GM18909 (cell line): ENCODE results near the gene PAPPA2.
"Not testable (repeated sequence)": the region's sequence is repeated elsewhere in the genome, so short reads cannot be mapped to it uniquely, and the experiment has no call there.

Source experiments
- ATAC-seq: cut with Tn5 transposase; IDR thresholded peaks from one replicate; pipeline ENCODE4 v1.9.1; 2021; ENCODE audit warnings: mild to moderate bottlenecking; ENCODE audit not compliant: unreplicated experiment, poor library complexity

Gene PAPPA2, protein sequence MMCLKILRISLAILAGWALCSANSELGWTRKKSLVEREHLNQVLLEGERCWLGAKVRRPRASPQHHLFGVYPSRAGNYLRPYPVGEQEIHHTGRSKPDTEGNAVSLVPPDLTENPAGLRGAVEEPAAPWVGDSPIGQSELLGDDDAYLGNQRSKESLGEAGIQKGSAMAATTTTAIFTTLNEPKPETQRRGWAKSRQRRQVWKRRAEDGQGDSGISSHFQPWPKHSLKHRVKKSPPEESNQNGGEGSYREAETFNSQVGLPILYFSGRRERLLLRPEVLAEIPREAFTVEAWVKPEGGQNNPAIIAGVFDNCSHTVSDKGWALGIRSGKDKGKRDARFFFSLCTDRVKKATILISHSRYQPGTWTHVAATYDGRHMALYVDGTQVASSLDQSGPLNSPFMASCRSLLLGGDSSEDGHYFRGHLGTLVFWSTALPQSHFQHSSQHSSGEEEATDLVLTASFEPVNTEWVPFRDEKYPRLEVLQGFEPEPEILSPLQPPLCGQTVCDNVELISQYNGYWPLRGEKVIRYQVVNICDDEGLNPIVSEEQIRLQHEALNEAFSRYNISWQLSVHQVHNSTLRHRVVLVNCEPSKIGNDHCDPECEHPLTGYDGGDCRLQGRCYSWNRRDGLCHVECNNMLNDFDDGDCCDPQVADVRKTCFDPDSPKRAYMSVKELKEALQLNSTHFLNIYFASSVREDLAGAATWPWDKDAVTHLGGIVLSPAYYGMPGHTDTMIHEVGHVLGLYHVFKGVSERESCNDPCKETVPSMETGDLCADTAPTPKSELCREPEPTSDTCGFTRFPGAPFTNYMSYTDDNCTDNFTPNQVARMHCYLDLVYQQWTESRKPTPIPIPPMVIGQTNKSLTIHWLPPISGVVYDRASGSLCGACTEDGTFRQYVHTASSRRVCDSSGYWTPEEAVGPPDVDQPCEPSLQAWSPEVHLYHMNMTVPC (N-terminal part only)

DNA sequence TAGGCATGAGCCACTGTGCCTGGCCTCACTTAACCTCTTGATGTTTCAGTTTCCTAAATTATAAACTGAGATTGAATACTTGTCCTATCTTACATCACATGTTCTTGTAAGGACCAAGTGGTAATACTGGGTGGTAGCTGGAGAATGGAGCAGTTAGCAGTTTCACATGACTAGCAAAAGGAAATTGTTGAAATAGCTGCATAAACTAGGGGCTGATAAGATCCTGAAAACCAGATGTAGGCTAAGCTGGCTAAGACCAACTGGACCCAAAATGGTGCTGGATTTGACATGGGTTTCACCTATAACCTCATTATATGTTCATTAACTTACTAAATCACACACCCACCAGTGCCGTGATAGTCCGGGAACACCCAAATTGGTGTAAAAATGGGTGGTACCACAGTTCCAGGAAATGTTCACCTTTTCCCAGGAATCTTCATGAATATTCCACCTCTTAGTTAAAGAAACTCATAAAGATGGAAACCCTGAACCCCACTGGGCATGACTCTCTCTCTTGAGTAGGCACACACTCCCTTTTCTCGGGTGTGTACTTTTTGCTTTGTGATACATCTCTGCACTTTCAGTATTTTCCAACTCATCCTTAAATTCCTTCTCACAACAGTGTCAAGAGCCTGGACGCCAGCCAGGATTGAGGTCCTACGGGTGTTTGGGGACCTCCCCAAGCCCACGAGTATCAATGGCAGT is at the start of gene PAPPA2:
PAPPA2 (plus strand) TSS at position 502 of the 705 bp plus-strand sequence. CDS start 93,148 bp downstream, outside the sequence.
- ATAC-seq, result no peak

DNA sequence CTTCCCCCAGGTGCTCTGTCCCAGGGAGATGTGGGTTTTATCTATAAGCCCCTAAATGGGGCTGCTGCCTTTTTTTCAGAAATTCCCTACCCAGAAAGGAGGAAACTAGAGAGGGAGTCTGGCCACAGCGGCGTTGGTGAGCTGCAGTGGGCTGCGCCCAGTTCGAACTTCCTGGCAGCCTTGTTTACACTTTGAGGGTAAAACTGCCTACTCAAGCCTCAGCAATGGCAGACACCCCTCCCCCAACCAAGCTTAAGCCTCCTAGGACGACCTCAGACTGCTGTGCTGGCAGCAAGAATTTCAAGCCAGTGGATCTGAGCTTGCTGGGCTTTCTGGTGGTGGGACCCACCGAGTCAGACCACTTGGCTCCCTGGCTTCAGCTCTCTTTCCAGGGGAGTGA is 46.2 kb upstream of the PAPPA2 start:
- no peak for ATAC-seq

DNA sequence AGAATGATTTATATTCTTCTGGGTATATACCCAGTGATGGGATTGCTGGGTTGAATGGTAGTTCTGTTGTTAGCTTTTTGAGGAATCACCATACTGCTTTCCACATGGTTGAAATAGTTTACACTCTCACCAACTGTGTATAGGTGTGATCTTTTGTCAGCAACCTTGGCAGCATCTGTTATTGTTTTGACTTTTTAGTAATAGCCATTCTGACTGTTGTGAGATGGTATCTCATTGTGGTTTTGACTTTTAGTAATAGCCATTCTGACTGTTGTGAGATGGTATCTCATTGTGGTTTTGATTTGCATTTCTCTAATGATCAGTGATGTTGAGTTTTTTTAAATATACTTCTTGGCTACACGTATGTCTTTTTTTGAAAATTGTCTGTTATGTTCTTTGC is 43.4 kb upstream of the PAPPA2 start:
- not testable (repeated sequence) for ATAC-seq

DNA sequence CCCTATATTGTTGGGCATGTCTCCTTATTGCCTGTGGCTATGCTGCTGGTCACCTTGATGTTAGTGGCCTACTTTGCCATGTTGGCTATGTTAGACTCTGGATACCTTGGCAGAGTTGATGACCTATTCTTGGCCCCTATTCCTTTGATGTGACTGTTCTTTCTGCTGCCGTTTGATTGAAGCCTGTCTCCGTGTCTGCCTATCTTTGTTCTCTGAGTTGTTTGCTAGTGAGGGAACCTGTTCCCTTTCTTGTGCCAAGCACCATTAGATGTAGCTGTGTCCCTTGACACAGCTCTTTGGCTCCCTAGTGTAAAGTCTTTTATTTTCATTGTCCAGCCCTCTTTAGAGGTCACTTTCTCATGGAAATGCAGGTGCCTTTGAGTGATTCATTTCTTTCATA is 28.7 kb upstream of the PAPPA2 start:
- no peak for ATAC-seq

DNA sequence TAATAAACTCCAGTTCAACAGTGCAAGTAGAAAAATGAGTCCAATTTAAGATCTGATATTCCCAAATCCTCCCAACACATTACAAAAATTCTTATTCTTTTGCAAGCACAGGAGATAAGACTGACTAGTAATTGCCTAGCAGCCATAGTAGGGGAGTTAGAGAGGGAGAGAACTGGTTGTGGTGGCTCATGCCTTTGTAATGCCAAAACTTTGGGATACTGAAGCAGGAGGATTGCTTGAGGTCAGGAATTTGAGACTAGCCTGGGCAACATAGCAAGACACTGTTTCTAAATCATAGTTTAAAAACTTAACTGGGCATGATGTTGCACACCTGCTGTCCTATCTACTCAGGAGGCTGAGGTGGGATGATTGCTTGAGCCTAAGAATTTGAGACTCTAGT is 26.7 kb upstream of the PAPPA2 start:
- ATAC-seq, result no peak

DNA sequence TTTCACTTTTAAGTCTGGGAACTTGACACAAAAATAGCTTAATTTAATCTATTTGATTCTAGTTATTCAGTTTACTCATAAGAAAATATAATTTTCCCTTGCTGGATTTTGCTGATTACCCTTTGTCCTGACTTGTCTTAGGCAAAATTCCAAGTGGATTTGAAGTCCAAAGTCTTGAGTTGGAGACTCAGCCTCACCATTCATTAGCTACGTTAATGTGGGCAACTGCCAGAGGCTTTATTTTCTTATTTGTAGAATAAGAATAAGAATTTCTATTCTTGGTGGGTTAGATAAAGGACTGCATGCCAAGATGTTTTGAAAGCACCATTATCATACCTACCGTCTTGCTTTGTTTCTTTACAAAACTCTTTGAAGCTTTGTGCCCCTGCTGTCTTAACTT is 22.8 kb upstream of the PAPPA2 start:
- no peak for ATAC-seq

DNA sequence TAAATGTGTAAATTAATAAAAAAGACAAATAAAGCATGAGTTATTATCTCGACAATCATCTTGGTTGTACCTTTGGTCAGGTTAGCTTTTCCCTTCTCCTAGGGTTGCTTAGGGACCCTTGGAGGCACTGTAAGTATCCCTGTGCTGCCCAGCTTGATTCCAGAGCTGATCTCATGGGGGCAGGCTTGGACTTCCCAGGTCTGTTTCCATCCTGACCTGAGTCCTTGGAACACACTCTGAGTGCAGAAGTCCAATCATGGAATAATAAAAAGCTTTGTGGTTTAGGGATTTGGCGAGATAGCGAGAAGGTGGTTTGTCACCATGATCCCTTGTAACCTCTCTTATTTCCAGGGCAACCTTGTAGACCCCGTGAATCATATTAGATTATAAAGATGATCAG is 18.7 kb upstream of the PAPPA2 start:
- ATAC-seq, result no peak

DNA sequence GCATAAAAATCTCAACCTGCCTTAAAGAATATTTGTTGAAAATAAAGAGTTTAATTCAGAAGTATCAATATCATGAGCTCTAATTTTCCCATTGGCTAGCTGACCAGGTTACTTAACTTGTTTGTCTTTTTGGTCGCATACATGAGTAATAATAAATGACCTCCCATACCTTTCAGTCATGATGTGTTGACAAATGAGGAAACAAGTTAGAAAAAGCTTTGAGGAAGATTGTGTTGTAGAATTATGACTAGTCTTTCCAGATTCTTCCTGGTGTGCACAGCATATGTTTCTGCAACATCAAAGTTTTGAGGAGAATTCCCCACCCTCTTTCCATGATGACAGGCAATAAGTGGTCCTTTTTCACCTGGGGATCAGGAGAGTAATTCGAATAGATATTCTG is 17.6 kb upstream of the PAPPA2 start:
- no peak for ATAC-seq

DNA sequence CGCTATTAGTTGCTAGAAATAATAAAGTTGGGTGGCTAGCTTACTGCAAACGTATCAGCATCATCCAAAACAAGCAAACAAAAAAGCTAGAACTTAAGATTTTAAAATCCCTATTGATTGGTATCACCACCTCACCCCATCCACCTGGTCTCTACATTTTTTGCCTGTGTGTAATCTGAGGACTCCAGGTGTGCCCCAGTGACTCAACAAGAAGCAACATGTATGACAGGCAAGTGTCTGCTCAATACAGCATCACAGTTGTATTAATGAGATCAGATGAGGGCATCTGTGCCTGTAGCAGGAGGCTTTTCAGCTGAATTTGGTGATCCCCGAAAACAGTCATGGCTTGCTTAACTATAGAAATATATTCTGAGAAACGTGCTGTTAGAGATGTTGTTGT is 14.6 kb upstream of the PAPPA2 start:
- ATAC-seq, result no peak

DNA sequence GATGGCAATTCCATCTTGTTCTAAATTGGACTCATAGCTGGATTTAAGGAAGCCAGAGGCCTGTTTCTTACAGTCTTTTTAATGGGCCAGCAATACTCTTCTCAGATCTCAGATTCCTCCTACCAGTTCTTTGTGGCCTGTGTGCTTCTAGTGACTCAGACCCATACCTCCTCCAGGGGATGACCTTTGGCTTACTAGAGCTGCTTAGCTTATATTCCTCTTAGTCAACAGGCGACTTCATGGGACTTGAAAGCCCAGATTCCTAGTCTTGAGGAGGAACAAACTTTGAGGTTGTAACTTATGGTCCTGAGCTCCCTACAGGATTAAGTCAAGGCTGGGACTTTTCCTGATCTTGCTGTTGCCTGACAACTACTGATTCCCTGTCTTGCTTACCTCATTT is 12.4 kb upstream of the PAPPA2 start:
- no peak for ATAC-seq

DNA sequence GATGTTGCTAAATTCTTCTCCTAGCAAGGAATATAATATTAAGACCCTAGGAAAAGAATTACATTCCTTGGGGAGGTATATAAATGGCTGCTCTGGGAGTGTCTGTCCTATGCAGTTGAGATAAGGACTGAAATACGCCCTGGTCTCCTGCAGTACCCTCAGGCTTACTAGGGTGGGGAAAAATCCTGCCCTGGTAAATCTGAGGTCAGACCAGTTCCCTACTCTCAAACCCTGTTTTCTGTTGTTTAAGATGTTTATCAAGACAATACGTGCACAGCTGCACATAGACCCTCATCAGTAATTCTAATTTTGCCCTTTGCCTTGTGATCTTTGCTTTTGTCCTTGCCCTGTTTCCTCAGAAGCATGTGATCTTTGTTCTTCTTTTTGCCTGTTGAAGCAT is 11.2 kb upstream of the PAPPA2 start:
- not testable (repeated sequence) for ATAC-seq

DNA sequence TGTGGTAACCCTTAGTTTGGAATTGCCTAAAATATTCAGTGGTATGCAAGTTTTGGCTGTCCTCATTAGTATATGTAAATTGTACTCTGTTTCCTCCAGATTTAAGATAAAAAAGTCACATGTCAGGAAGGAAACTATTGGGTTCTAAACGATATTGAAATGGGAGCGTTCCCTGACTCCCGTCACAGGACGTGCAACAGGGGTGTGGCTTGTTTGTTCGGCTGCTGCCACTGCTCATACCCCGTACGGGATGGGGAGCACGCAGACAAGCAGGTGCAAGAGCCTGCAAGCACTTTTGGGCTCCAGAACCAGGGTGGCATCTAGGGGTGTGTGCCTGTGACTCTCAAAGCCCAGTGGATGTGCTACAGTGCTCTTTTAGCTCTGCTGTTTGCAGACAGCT is 6.2 kb upstream of the PAPPA2 start:
- no peak for ATAC-seq

DNA sequence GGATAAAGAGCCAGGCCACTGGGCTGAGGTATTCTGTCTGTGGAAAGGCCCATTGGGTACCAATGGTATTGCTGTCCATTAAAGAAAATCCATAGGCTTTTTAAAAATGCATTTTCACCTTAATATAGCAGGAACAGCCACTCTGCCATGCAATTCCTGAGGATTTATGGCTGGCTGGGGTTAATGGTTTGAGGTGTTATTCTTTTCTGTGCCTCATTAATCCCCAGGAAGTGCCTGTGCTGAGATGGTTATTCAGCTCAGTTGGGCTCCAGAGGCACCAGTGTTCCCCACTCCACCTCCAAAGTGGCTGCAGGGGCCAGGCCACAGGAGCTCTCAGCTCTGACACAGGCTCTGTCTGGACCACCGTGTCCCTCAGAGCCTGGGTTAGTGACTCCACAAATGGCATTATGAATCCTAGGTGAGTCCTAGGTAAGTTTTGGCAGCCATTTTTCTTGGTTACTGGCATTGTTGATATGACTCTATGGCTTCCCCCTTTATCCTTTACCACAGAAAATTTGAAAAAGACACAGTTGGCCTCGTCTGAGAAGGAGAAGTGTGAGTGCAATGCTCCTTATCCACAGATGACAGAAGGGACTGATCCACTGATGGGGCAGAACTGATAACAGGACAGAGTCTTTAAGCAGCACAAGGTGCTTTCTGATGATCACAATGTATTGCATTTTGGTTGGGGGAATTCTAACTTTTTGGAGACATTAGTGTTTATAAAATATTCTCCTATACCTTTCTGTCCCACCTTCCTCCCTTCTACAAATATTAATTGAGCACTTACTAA is 2.2 kb upstream of the PAPPA2 start:
- ATAC-seq, result no peak

DNA sequence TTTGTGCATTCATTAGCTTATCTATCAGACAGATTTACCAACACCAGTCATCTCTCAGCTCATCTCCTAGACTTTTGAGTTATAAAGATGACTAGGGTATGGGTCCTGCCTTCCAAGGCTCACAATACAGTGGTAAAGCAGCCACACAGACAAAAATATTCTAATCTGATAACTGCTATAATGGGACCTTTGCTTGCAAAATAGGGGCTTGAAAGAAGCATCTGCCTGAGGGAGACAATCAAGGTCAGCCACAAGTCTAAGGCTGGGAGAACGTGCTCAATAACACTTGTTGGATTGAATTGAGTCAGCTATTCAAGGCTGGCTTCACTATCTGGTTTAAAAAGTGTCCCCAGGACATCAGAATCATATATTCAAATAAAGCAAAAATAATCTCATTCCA is 1.4 kb upstream of the PAPPA2 start:
- no peak for ATAC-seq

DNA sequence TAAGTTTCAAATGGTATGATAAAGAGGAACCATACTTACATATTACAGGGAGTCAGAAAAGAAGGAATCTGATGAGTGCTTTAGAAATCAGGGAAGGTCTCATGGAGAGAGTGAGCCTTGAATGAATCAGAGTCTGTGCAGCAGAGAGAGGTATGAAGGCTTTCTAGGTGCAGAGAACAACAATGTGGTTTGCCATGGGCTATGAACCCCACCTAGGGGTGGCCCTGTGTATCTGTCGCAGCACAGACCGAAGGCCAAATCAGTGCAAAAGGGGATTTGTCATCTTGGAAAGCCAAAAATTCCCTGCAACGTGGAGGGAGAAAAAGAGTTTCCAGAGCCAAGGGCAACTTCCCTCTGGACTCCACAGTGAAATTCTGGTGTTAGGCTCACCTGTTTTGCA is 3.5 kb downstream of the PAPPA2 start:
- ATAC-seq, result no peak

DNA sequence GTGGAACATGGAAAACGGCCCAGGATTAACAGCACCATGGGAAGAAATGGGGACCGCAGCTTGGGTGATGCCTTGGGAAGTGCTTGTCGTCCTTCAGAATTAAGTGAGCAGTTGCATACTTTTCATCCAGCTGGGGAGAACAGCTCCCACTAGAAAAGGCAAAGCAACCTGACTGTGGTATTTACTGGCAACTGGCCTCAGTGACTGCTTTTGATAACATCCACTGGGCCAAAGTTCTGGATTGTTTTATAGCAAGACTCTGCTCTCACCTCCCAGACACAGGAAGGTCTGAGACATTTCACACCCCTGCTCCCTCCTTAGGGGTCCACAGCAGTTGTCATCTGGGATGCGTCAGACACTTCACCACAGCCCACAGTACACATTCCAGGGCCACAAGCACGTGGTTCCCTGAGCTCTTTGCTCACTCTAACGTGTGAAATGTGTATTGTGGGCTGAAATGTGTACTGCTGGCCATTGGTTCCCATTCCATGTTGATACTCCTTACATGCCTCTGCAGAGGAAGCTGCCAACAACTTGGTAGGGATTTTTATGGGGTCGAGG is 6.6 kb downstream of the PAPPA2 start:
- ATAC-seq, result no peak

DNA sequence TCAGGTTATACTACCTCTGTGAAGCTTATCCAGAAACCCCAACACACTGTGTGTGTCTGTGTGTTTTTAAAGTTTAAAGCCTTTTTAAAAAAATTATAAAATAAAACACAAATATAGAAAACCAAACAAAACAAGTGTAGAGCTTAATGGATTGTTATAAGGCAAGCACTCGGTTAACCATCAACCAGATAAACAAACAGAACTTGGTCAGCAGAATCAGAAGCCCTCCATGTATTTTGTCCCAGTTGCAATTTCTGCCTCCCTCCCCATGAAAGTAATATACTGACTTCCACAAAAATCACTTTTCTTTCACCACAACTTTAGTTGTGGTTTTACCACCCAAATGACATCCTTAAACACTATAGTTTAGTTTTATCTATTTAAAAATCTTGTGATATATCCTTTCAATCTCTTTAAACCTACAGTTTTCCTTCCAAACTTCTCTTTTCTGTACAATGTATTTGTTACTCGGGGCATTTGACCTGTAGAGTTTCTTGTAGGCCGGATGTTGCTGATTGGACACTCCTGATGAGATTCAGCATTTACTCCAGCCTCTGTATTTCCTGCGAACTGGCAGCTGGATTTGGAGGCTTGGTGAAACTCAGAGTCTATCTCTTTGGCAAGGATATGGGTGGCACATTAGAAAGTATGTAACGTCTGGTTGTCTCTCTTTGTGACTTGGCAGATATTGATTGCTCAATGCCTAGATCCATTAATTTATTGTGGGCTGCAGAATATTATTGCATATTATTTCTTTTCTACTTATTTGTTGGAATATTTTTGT is 8.6 kb downstream of the PAPPA2 start:
- ATAC-seq, result no peak

DNA sequence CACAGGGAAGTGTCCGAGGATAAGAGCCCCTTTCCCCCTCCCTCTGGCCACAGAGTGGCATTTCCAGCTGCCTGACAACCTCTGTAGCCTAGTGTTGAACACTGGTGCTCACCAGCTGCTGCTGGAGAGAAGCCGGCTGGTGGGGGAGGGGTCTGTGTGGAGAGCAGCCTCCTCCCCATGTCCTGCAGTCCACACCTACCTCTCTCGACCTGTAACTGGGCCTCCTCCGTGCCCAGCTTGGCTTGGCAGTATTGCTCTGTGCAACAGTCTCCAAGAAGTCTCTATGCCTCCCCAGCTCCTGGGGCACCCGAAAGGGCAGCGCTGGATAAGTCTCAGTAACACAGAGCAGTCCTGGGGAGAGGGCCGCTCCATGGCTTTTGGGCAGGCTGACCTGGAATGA is 17.0 kb downstream of the PAPPA2 start:
- no peak for ATAC-seq

DNA sequence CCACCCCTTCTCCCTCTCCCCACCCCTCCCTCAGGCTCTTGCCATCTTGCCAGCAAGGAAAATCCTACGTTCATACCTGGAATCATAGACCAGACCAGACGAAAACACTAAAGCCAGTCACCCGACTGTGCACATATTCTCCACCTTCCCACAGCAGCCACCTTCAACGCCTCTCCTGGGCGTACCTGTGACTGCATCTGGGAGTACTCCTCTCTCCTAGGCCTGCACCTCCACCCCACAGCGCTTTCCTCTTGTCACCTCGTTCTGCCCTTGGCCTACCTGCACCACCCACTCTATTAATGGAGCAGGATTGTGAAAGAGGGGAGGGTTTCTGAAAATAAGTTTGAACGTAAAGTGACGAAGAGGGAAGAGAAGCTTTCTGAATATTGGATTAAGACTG is 17.8 kb downstream of the PAPPA2 start:
- ATAC-seq, result no peak
